K562 (cell line): ENCODE measurements around the gene PIGX. TPM values are rescaled to one million over a fixed set of nuclear protein-coding genes. Genes with fewer than 3 reads are reported as not detected.
A peak's percentile ranks its signal among the peaks of the same experiment; 100 is the strongest.

ENCODE experiments used
- ATAC-seq: fragments of 200-7000 bp; cut with Tn5 transposase; 3 replicates; pipeline ENCODE4 v1.9.1; 2020; ENCODE audit warnings: moderate library complexity
- BruUV-seq: library from RNA; stranded (reverse); fragments of 400-500 nt; replicated peaks from 2 replicates; lab custom pipeline; 2021; lab: Mats Ljungman, UMichigan
- CTCF ChIA-PET: fragments of 300-600 bp; formaldehyde crosslinking; extraction: SDS; loops from one replicate; lab custom pipeline; 2021; ENCODE audit warnings: low intra/inter-chr PET ratio; lab: Yijun Ruan, JAX
- POLR2A ChIA-PET: fragments of 300-600, 350-650 bp; sonication (Branson Sonifier 250); formaldehyde crosslinking; extraction: SDS; loops from one replicate; lab custom pipeline; 2021; ENCODE audit warnings: antibody characterized with exemption, inconsistent platforms; lab: Yijun Ruan, JAX
- DNase-seq, 4 experiments: peaks; one replicate each; pipeline versions ENCODE4 v3.0.0 to v3.0.0-alpha.2; 2011 to 2018; ENCODE audit warnings: low spot score in 3 of 4, mixed read lengths in 3 of 4; ENCODE audit errors: extremely low read depth in 1 of 4
- FAIRE-seq: peaks from 2 replicates; lab custom pipeline; 2011; peaks lifted over from hg19 to GRCh38; lab: Jason Lieb, UNC
- H2AFZ ChIP-seq: 2 replicates; pipeline ENCODE4 v1.6.0; 2011; ENCODE audit warnings: low read depth, low read length, control low read depth, inconsistent platforms
- H3K27ac ChIP-seq: fragments of 200-600 bp; 3 replicates; pipeline ENCODE4 v1.8.0; 2011; ENCODE audit warnings: low read depth, mild to moderate bottlenecking, control low read depth, inconsistent platforms, low read length, moderate library complexity, mixed read lengths; ENCODE audit errors: extremely low read depth
- H3K27me3 ChIP-seq, 2 experiments: fragments of 300-600 bp in 1 of 2; 2 replicates in 1 of 2; 3 replicates in 1 of 2; pipeline versions ENCODE4 v1.6.0 to v1.8.0; 2011; ENCODE audit warnings: inconsistent platforms in 2 of 2, low read length in 2 of 2, mild to moderate bottlenecking in 1 of 2, mixed read lengths in 1 of 2, moderate library complexity in 1 of 2; ENCODE audit not compliant: control insufficient read depth in 2 of 2, insufficient read depth in 2 of 2
- H3K36me3 ChIP-seq: fragments of 300-600 bp; 3 replicates; pipeline ENCODE4 v1.8.0; 2011; ENCODE audit warnings: mild to moderate bottlenecking, low read length, inconsistent platforms; ENCODE audit not compliant: control insufficient read depth, insufficient read depth
- H3K4me1 ChIP-seq, 2 experiments: fragments of 200-600 bp in 1 of 2; replicated peaks in 1 of 2; 2 replicates in 1 of 2; 3 replicates in 1 of 2; pipeline versions ENCODE4 v1.5.1 to v1.8.0; 2011; ENCODE audit warnings: inconsistent platforms in 2 of 2, low read length in 2 of 2, mild to moderate bottlenecking in 1 of 2, mixed read lengths in 1 of 2, moderate library complexity in 1 of 2; ENCODE audit not compliant: control insufficient read depth in 2 of 2, insufficient read depth in 2 of 2
- H3K4me2 ChIP-seq: 2 replicates; pipeline ENCODE4 v1.6.1; 2011; ENCODE audit warnings: low read length, control low read depth, inconsistent platforms, mixed read lengths; ENCODE audit not compliant: insufficient read depth
- H3K4me3 ChIP-seq: fragments of 200-600 bp; sonication (generic), shearing (Covaris generic); 2 replicates; pipeline ENCODE4 v1.5.1; 2016; ENCODE audit warnings: control low read depth, inconsistent platforms
- H3K79me2 ChIP-seq: fragments of 200-600 bp; 3 replicates; pipeline ENCODE4 v1.8.0; 2011; ENCODE audit warnings: low read length, inconsistent platforms; ENCODE audit not compliant: control insufficient read depth, insufficient read depth
- H3K9ac ChIP-seq, 2 experiments: 2 replicates each; pipeline versions ENCODE4 v1.6.0 to v1.6.1; 2011; ENCODE audit warnings: low read depth in 2 of 2, low read length in 2 of 2, control low read depth in 1 of 2, inconsistent platforms in 1 of 2, mild to moderate bottlenecking in 1 of 2, mixed read lengths in 1 of 2; ENCODE audit not compliant: insufficient read depth in 1 of 2
- H3K9me1 ChIP-seq: one replicate; pipeline ENCODE4 v1.6.0; 2011; ENCODE audit warnings: inconsistent platforms, mild to moderate bottlenecking, low read length, moderate library complexity; ENCODE audit not compliant: control insufficient read depth, insufficient read depth
- H3K9me3 ChIP-seq: replicated peaks from 2 replicates; pipeline ENCODE4 v1.5.1; 2011; ENCODE audit warnings: low read depth, low read length, inconsistent platforms; ENCODE audit not compliant: control insufficient read depth, insufficient read depth
- H4K20me1 ChIP-seq: replicated peaks from 2 replicates; pipeline ENCODE4 v1.6.1; 2011; ENCODE audit warnings: low read length, inconsistent platforms, mixed read lengths; ENCODE audit not compliant: control insufficient read depth, insufficient read depth
- BCOR ChIP-seq: fragments of 450-650 bp; IDR thresholded peaks from 2 replicates; pipeline ENCODE4 v1.6.1; 2016
- BMI1 ChIP-seq: fragments of 150-350 bp; IDR thresholded peaks from 2 replicates; pipeline ENCODE4 v1.6.1; 2014; ENCODE audit warnings: low read length
- CBFA2T2 ChIP-seq: fragments of 450-650 bp; conservative IDR thresholded peaks from 2 replicates; pipeline ENCODE4 v1.6.1; 2017; ENCODE audit warnings: mild to moderate bottlenecking
- CBX3 ChIP-seq, 2 experiments: IDR thresholded peaks; 1 replicate in 1 of 2; 2 replicates in 1 of 2; pipeline ENCODE4 v1.6.1; 2012; ENCODE audit warnings: inconsistent platforms in 2 of 2, low read length in 2 of 2, borderline replicate concordance in 1 of 2, control low read depth in 1 of 2
- HCFC1 ChIP-seq: IDR thresholded peaks from 2 replicates; pipeline ENCODE4 v1.6.1; 2012; ENCODE audit warnings: low read depth, low read length, improper control_type of control experiment
- LEF1 ChIP-seq: fragments of 450-650 bp; IDR thresholded peaks from 2 replicates; pipeline ENCODE4 v1.6.1; 2016; ENCODE audit warnings: mild to moderate bottlenecking
- NFE2 ChIP-seq: IDR thresholded peaks from 2 replicates; pipeline ENCODE4 v1.6.1; 2014; ENCODE audit warnings: antibody characterized with exemption, low read depth
- SFPQ ChIP-seq: fragments of 200-400 bp; formaldehyde crosslinking; IDR thresholded peaks from 2 replicates; pipeline ENCODE4 v1.6.1; 2017; ENCODE audit warnings: mild to moderate bottlenecking, low read depth, low read length, moderate library complexity
- TRIM28 ChIP-seq: fragments of 450-650 bp; IDR thresholded peaks from 2 replicates; pipeline ENCODE4 v1.6.1; 2017
- WGBS: fragments of 100-300 bp; shearing (Covaris generic); methylation state at CpG from one replicate; pipeline ENCODE4 v1.1.6; 2016; ENCODE audit warnings: low coverage, mixed read lengths; ENCODE audit not compliant: insufficient coverage; ENCODE audit errors: missing lambda C conversion rate; 5-methylcytosine and 5-hydroxymethylcytosine counted together
- in situ Hi-C: fragments of 300-500 bp; cut with MboI; formaldehyde crosslinking; loops from 4 replicates; pipeline ENCODE4 v1.15.0; 2018; ENCODE audit warnings: inconsistent platforms, mixed read lengths
- intact Hi-C: fragments of 100-400 bp; cut with micrococcal nuclease; formaldehyde crosslinking; loops from 2 replicates; pipeline ENCODE4 v1.14.2; 2022
- polyA plus RNA-seq, 8 experiments: library from polyadenylated mRNA; depleted of rRNA in 4 of 8; stranded (reverse) in 5 of 8; unstranded in 3 of 8; fragments of >200 nt; fragmentation: Nextera tagmentation in 2 of 8; fragmentation: Illumina TruSeq in 1 of 8; extraction: Ambion mirVana in 2 of 8; extraction: Trizol in 1 of 8; gene quantifications; 2 replicates each; pipeline versions ENCODE4 v1.2.1 to v1.2.3, GENCODE V29; 2011 to 2014; ENCODE audit warnings: inconsistent platforms in 1 of 8, missing spikeins in 1 of 8
- total RNA-seq, 7 experiments: library from RNA; depleted of rRNA in 6 of 7; stranded (reverse); fragments of >200 nt in 6 of 7; fragmentation: Illumina TruSeq in 2 of 7; extraction: Trizol in 2 of 7; gene quantifications; 2 replicates each; pipeline versions ENCODE4 v1.2.1 to v1.2.3, GENCODE V29; 2011 to 2021; ENCODE audit warnings: low replicate concordance in 1 of 7

The PIGX gene
- total and polyA plus RNA-seq, 9 of the 15 experiments (the other 6 are each of a cell fraction or from before 2014, with no cell fraction given) = 3.7 to 36.3 (median 26.9) TPM

GRCh38 chr3:196721097-196721496, 8.9 kb downstream of the PIGX start:
- Histone ChIP-seq H3K36me3 (peaks cover 36% of the 10 kb centered on the region), H4K20me1 (no peaks in the 10 kb centered on the region), H3K79me2 (no peaks in the 10 kb centered on the region), H3K27ac (no peak overlapping the region), H3K4me3 (no peak overlapping the region), H3K27me3 (no peaks in the 10 kb centered on the region), H3K9me3 (peaks cover 6% of the 10 kb centered on the region), H3K4me2 (no peak overlapping the region), H2AFZ (no peak overlapping the region), H3K9ac (no peak overlapping the region), H3K4me1 (no peaks in the 10 kb centered on the region), H3K9me1 (no peaks in the 10 kb centered on the region)
- TF ChIP-seq LEF1 = no peak
- TF ChIP-seq CBFA2T2 = no peak
- 0 out of 2 replicates have a peak, but pooled peaks have one; percentile 33 for TF ChIP-seq BCOR
- TF ChIP-seq CBX3 (IDR thresholded peaks at IDR 0.05; ENCODE audit: borderline replicate concordance in 1 of 2, low read length in 2 of 2) = 0 out of 3 replicates have a peak, but pooled peaks of 1 of the 2 experiments have one; percentile 40
- in situ Hi-C loops = no loop called here
- FAIRE-seq = no peak
- ChIA-PET CTCF (no interaction called here), POLR2A (interaction anchor here (0.6 kb wide), 2 partner anchors 10 to 152 kb away, joined by 3 to 4 read pairs; partner anchors contain the start of genes FBXO45 and WDR53)
- DNase-seq = no peak
- ATAC-seq = no peak
- intact Hi-C loops = no loop called here
- WGBS = 28% methylated on average over 2 of the region's 2 CpGs
- no TSS peak for BruUV-seq

DNA sequence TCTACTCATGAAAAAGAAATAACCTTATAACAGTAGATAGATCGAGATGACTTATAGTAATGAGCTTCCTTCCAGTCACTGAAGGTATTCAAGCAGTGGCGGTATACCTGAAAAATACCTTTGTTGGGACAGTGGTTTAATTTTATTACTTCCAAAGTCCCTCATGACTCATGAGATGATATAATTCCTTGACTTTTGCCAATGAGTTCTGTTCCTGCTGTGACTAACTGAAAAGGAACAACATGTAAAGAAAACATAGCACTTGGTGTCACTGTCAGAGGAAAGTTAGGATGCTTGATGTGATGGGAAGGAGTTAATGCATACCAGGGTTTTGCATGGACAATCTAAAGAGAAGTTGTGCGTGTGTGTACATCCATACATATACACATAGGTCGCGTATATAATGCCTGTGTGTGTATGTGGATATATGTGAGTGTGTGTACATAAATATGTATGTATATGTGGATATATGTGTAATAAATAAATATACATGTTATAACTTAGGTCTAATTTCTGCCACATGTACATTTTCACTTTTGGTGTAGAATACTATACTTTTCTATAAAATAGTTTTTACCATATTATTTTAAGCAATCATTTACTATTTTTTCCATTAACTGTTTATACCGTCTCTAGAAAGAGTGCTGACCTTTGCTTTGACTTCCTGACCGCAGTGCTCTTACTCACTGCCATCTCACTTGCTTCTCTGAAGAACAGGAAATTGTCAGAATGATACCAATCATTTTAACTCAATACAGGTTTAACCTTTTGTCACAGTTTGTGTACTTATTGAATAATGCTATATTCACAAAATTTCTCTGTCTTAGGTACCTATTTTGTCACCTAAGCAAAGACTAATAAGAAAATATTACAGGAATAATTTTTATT, 14.9 kb downstream of the PIGX start:
- in situ Hi-C loops = no loop called here
- 57% methylated on average over 7 of the region's 7 CpGs for WGBS
- peaks cover 37% of the 10 kb centered on the region for H3K36me3 ChIP-seq
- no peaks in the 10 kb centered on the region for H3K9me3 ChIP-seq
- no peaks in the 10 kb centered on the region for H3K27me3 ChIP-seq
- H4K20me1 ChIP-seq = no peaks in the 10 kb centered on the region
- H3K79me2 ChIP-seq = no peaks in the 10 kb centered on the region
- no TSS peak for BruUV-seq
- DNase-seq (peak in 1 of 4 experiments; percentile 11), FAIRE-seq (no peak), ATAC-seq (no peak)
- ChIA-PET CTCF (no interaction called here), POLR2A (interaction anchor here (1.6 to 2.1 kb wide), 2 partner anchors 13 to 15 kb away, joined by 5 read pairs; partner anchors contain the start of genes CEP19, PAK2 and PIGX)
- H3K9me1 ChIP-seq = no peaks in the 10 kb centered on the region
- H3K9ac ChIP-seq = no peak overlapping the region
- H3K4me2 ChIP-seq = no peak overlapping the region
- TF ChIP-seq BMI1 (no peak), HCFC1 (no peak), NFE2 (no peak), TRIM28 (no peak), SFPQ (no peak), CBX3 (IDR thresholded peaks at IDR 0.05; ENCODE audit: borderline replicate concordance in 1 of 2, low read length in 2 of 2) (peak in 1 of 2 experiments; percentile 31; a peak in 1 of 3 replicates)
- H3K27ac ChIP-seq = no peak overlapping the region
- H2AFZ ChIP-seq = no peak overlapping the region
- H3K4me3 ChIP-seq = no peak overlapping the region
- intact Hi-C loops = no loop called here
- H3K4me1 ChIP-seq = 0 out of 5 replicates have a peak, but pooled peaks cover 0 to 3% of the 10 kb centered on the region in 2 experiments
